Mesenchymal stem cell (in vitro differentiated cells and primary cell): ENCODE results near the gene GPX4.
A peak's percentile ranks its signal among the peaks of the same experiment; 100 is the strongest.

ENCODE experiments used
- DNase-seq: peaks from one replicate; pipeline ENCODE4 v3.0.0-alpha.2; 2013
- H2AFZ ChIP-seq: one replicate; pipeline ENCODE4 v1.6.1; 2013; ENCODE audit warnings: low read depth, mild to moderate bottlenecking, control low read depth, inconsistent platforms, low read length, moderate library complexity
- H2AK5ac ChIP-seq: 2 replicates; pipeline ENCODE4 v1.6.1; 2013; ENCODE audit warnings: low read length, moderate library complexity, mild to moderate bottlenecking, inconsistent platforms; ENCODE audit not compliant: severe bottlenecking
- H2BK120ac ChIP-seq: one replicate; pipeline ENCODE4 v1.6.1; 2013; ENCODE audit warnings: low read depth, mild to moderate bottlenecking, inconsistent platforms, low read length, moderate library complexity
- H2BK12ac ChIP-seq, 2 experiments: one replicate each; pipeline ENCODE4 v1.6.1; 2013; ENCODE audit warnings: inconsistent platforms in 2 of 2, low read length in 2 of 2, mild to moderate bottlenecking in 2 of 2, moderate library complexity in 2 of 2, control low read depth in 1 of 2
- H2BK15ac ChIP-seq: one replicate; pipeline ENCODE4 v1.6.1; 2013; ENCODE audit warnings: mild to moderate bottlenecking, low read depth, inconsistent platforms; ENCODE audit not compliant: poor library complexity, severe bottlenecking
- H2BK5ac ChIP-seq: 2 replicates; pipeline ENCODE4 v1.6.1; 2013; ENCODE audit warnings: low read depth, mild to moderate bottlenecking, low read length, control low read depth, inconsistent platforms; ENCODE audit not compliant: poor library complexity, severe bottlenecking
- H3K14ac ChIP-seq, 2 experiments: one replicate each; pipeline ENCODE4 v1.6.1; 2013; ENCODE audit warnings: inconsistent platforms in 2 of 2, low read length in 2 of 2, control low read depth in 1 of 2, mild to moderate bottlenecking in 1 of 2, moderate library complexity in 1 of 2
- H3K18ac ChIP-seq, 2 experiments: one replicate each; pipeline ENCODE4 v1.6.1; 2013; ENCODE audit warnings: inconsistent platforms in 2 of 2, low read length in 2 of 2, control low read depth in 1 of 2, low read depth in 1 of 2, mild to moderate bottlenecking in 1 of 2
- H3K23ac ChIP-seq, 2 experiments: one replicate each; pipeline ENCODE4 v1.6.1; 2013; ENCODE audit warnings: inconsistent platforms in 2 of 2, low read length in 2 of 2, mild to moderate bottlenecking in 2 of 2, moderate library complexity in 2 of 2, control low read depth in 1 of 2
- H3K27ac ChIP-seq: 2 replicates; pipeline ENCODE4 v1.5.1; 2013; ENCODE audit warnings: mild to moderate bottlenecking, moderate library complexity, low read length, control low read depth, inconsistent platforms; ENCODE audit not compliant: poor library complexity, severe bottlenecking
- H3K27me3 ChIP-seq, 2 experiments: 2 replicates each; pipeline versions ENCODE4 v1.6.1 to v1.7.0; 2013; ENCODE audit warnings: low read length in 2 of 2, mild to moderate bottlenecking in 2 of 2, moderate library complexity in 2 of 2, control low read depth in 1 of 2, inconsistent platforms in 1 of 2; ENCODE audit not compliant: control insufficient read depth in 1 of 2, insufficient read depth in 1 of 2
- H3K36me3 ChIP-seq, 2 experiments: 2 replicates each; pipeline versions ENCODE4 v1.6.1 to v1.7.0; 2013; ENCODE audit warnings: low read length in 2 of 2, control low read depth in 1 of 2, inconsistent platforms in 1 of 2, low read depth in 1 of 2, mild to moderate bottlenecking in 1 of 2; ENCODE audit not compliant: insufficient read depth in 2 of 2, control insufficient read depth in 1 of 2
- H3K4ac ChIP-seq, 2 experiments: one replicate each; pipeline ENCODE4 v1.6.1; 2013; ENCODE audit warnings: inconsistent platforms in 2 of 2, low read length in 2 of 2, mild to moderate bottlenecking in 2 of 2, moderate library complexity in 2 of 2, control low read depth in 1 of 2, low read depth in 1 of 2
- H3K4me1 ChIP-seq: 2 replicates; pipeline ENCODE4 v1.6.1; 2013; ENCODE audit warnings: low read depth, low read length, control low read depth; ENCODE audit not compliant: control insufficient read depth, insufficient read depth
- H3K4me2 ChIP-seq: 2 replicates; pipeline ENCODE4 v1.6.1; 2013; ENCODE audit warnings: low read length, mild to moderate bottlenecking, inconsistent platforms; ENCODE audit not compliant: poor library complexity, severe bottlenecking
- H3K4me3 ChIP-seq, 2 experiments: 2 replicates each; pipeline versions ENCODE4 v1.5.1 to v1.7.0; 2013; ENCODE audit warnings: low read length in 2 of 2, mild to moderate bottlenecking in 2 of 2, control low read depth in 1 of 2, low read depth in 1 of 2; ENCODE audit not compliant: insufficient read depth in 1 of 2
- H3K79me1 ChIP-seq: replicated peaks from 2 replicates; pipeline ENCODE4 v1.6.1; 2013; ENCODE audit warnings: mild to moderate bottlenecking, control low read depth, low read length, inconsistent platforms; ENCODE audit not compliant: poor library complexity, severe bottlenecking
- H3K9ac ChIP-seq: 2 replicates; pipeline ENCODE4 v1.7.0; 2013; ENCODE audit warnings: mild to moderate bottlenecking, low read length, moderate library complexity
- H3K9me3 ChIP-seq: 2 replicates; pipeline ENCODE4 v1.7.0; 2013; ENCODE audit warnings: mild to moderate bottlenecking, low read length; ENCODE audit not compliant: control insufficient read depth
- H4K8ac ChIP-seq: one replicate; pipeline ENCODE4 v1.6.1; 2013; ENCODE audit warnings: inconsistent platforms, mild to moderate bottlenecking, low read length, moderate library complexity
- H4K91ac ChIP-seq: one replicate; pipeline ENCODE4 v1.6.1; 2013; ENCODE audit warnings: mild to moderate bottlenecking, low read length, inconsistent platforms
- whole genome bisulfite sequencing: methylation state at CpG from one replicate; pipeline ENCODE4 v1.1.7; 2013; ENCODE audit warnings: mixed read lengths; 5-methylcytosine and 5-hydroxymethylcytosine counted together

GPX4 gene

DNA sequence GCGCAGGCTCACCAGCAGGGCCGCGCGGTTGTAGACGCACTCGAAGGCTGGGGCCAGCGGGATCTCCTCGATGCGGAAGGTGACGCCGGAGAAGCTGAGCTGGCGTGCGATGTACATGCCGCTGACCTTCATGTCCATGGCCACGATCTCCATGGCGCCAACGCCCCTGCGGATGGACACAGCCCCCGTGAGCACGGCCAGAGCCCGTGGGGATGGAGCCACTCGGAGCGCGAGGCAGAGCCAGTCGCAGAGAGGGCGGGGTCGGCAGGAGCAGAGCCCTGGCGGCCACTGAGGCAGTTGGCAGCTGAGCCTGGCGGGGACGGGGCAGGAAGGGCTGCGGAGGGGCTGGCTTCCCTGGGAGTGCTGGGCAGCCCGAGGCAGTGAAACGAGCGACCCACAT is 15.2 kb downstream of the GPX4 start:
- no peak overlapping the region for H3K27ac ChIP-seq
- H3K9me3 ChIP-seq, result no peaks in the 10 kb centered on the region
- no peak overlapping the region for H3K9ac ChIP-seq
- H2BK15ac ChIP-seq, result no peak overlapping the region
- no peak overlapping the region for H3K4me3 ChIP-seq
- H3K79me1 ChIP-seq, result peaks cover 44% of the 10 kb centered on the region
- no peak overlapping the region for H3K14ac ChIP-seq
- no peak overlapping the region for H2AK5ac ChIP-seq
- 96% methylated on average over 34 of the region's 34 CpGs for WGBS
- H3K4me1 ChIP-seq, result peaks cover 20% of the 10 kb centered on the region
- no peaks in the 10 kb centered on the region for H3K27me3 ChIP-seq
- H3K18ac ChIP-seq, result no peak overlapping the region
- H4K91ac ChIP-seq, result no peak overlapping the region
- H3K4ac ChIP-seq, result no peak overlapping the region
- H2BK120ac ChIP-seq, result no peak overlapping the region
- H3K23ac ChIP-seq, result no peak overlapping the region
- no peak overlapping the region for H4K8ac ChIP-seq
- no peak for DNase-seq
- no peak overlapping the region for H2AFZ ChIP-seq
- peaks cover 90 to 94% of the 10 kb centered on the region in 2 experiments for H3K36me3 ChIP-seq
- no peak overlapping the region for H2BK12ac ChIP-seq
- H2BK5ac ChIP-seq, result no peak overlapping the region
- H3K4me2 ChIP-seq, result no peak overlapping the region

DNA sequence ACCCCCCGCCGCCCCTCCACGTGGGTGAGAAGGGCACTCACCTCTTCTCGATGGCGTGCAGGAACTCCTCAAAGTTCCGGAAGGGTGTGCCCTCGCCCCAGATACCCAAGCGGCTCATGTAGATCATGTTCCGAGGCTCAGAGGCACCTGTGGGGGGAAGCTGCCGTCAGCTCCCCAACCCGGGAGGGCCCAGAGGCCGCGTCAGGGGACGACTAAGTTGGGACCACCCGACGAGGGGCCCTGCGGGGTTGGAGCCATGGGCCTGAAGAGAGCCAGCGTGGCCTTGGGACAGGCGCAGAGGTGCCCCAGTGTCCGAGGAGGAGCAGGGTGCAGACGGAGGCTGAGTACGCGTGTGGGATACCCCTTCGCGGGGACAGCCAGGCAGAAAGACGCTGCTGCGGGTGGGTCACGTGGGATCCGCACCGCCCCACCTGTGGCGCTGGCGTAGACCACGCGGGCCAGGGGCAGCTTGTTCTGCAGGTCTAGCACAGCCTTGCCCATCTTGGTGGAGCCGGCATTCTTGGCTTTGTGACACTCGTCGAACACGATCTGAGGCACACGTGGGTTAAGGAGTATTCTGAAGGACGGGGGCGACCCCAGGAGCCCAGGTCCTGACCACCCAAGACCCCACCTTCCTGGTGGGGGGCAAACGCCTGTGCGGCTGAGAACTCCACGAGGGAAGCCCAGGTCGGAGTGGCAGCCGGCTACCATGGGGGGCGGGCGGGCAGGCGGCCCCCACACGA is 15.9 kb downstream of the GPX4 start:
- no peak overlapping the region for H3K4me3 ChIP-seq
- H3K79me1 ChIP-seq, result peaks cover 50% of the 10 kb centered on the region
- H4K8ac ChIP-seq, result no peak overlapping the region
- no peak overlapping the region for H3K27ac ChIP-seq
- H3K36me3 ChIP-seq, result peaks cover 91 to 94% of the 10 kb centered on the region in 2 experiments
- H3K4me1 ChIP-seq, result peaks cover 21% of the 10 kb centered on the region
- H4K91ac ChIP-seq, result no peak overlapping the region
- no peak overlapping the region for H2BK15ac ChIP-seq
- H2BK5ac ChIP-seq, result no peak overlapping the region
- H2BK120ac ChIP-seq, result no peak overlapping the region
- H2AK5ac ChIP-seq, result no peak overlapping the region
- H2AFZ ChIP-seq, result no peak overlapping the region
- no peak overlapping the region for H3K14ac ChIP-seq
- no peak overlapping the region for H2BK12ac ChIP-seq
- no peak for DNase-seq
- WGBS, result 97% methylated on average over 48 of the region's 50 CpGs
- H3K27me3 ChIP-seq, result no peaks in the 10 kb centered on the region
- H3K9me3 ChIP-seq, result no peaks in the 10 kb centered on the region
- H3K9ac ChIP-seq, result no peak overlapping the region
- H3K23ac ChIP-seq, result no peak overlapping the region
- no peak overlapping the region for H3K18ac ChIP-seq
- no peak overlapping the region for H3K4me2 ChIP-seq
- H3K4ac ChIP-seq, result no peak overlapping the region

DNA sequence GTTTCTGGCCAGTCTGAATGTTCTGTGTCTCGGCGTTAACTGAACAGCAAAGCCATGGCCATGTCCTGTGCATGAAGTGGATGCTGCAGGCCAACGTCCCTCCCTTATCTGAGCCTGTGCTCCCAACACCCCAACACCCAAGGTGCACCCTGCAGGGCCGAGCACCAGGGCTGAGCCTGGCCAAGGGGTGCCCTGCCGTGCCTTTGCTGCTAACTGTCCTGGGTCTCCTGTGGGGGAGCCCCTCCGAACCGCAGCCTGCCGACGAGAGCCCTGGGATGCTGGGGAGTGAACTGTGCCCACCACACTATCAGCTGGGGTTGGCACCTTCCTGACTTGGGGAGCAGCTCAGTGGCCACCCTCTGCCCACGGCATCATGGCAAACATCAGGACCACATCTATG is 17.6 kb downstream of the GPX4 start:
- no peak overlapping the region for H3K14ac ChIP-seq
- no peak overlapping the region for H4K91ac ChIP-seq
- H2AFZ ChIP-seq, result no peak overlapping the region
- no peak overlapping the region for H2BK15ac ChIP-seq
- no peak overlapping the region for H3K27ac ChIP-seq
- H2BK120ac ChIP-seq, result no peak overlapping the region
- H3K9ac ChIP-seq, result no peak overlapping the region
- no peak overlapping the region for H3K18ac ChIP-seq
- no peak overlapping the region for H2AK5ac ChIP-seq
- WGBS, result 98% methylated on average over 9 of the region's 10 CpGs
- no peaks in the 10 kb centered on the region for H3K27me3 ChIP-seq
- H3K79me1 ChIP-seq, result peaks cover 52% of the 10 kb centered on the region
- H3K4ac ChIP-seq, result no peak overlapping the region
- no peak overlapping the region for H2BK12ac ChIP-seq
- peaks cover 32% of the 10 kb centered on the region for H3K4me1 ChIP-seq
- no peaks in the 10 kb centered on the region for H3K9me3 ChIP-seq
- no peak overlapping the region for H3K4me2 ChIP-seq
- peaks cover 95 to 98% of the 10 kb centered on the region in 2 experiments for H3K36me3 ChIP-seq
- H3K23ac ChIP-seq, result no peak overlapping the region
- H3K4me3 ChIP-seq, result no peak overlapping the region
- no peak overlapping the region for H2BK5ac ChIP-seq
- H4K8ac ChIP-seq, result no peak overlapping the region
- DNase-seq, result no peak

DNA sequence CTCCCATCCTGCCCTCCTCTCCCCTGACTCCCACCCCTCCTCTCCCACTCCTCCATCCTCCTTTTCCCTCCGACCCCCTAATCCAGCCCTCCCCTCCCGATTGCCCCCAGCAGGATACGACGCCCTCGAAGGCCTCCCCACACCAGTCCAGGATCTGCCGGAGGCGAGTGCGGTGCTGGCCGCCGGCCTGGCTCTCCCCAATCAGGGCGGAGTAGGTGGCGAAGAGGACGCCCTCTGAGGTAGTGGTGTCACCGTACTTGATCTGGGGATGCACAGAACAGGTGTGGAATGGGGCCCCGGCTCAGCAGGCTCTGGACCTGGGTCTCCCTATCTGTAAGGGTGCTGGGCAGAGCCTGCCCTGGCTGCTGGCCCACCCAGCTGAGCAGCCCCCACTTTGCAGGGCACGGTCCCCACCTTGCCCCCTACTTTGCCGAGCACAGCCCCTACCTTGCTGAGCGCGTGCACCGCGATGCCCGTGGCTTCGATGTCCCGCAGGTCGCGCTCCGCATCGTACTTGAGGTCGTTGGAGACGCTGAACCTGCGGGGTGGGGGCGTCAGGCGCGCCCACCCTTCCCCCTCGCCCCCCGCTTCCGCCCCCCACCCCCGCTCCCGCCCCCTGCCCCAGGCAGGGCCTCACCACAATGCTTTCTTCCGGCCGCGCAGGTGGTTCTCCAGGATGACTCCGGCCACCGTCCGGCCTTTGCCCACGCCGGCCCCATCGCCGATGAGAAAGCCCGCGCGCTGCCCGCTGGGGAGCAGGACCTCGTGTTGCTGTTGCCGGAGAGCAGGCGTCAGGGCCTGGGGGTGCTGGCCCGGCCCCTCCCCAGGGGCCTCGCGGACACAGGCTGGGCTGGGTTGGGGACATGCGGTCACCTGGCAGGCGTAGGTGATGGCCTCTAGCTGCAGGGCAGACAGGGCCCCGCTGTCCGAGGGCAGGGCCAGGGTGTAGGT is 18.5 kb downstream of the GPX4 start:
- no peak for DNase-seq
- H3K4me1 ChIP-seq, result peaks cover 38% of the 10 kb centered on the region
- no peak overlapping the region for H3K4ac ChIP-seq
- 97% methylated on average over 53 of the region's 63 CpGs for WGBS
- peak overlapping the region; percentile 14 for H4K91ac ChIP-seq
- peaks cover 51% of the 10 kb centered on the region for H3K79me1 ChIP-seq
- H3K14ac ChIP-seq, result no peak overlapping the region
- H3K23ac ChIP-seq, result no peak overlapping the region
- H3K4me3 ChIP-seq, result peak overlapping the region in 1 of 2 experiments; percentile 20
- peaks cover 95 to 98% of the 10 kb centered on the region in 2 experiments for H3K36me3 ChIP-seq
- H2BK5ac ChIP-seq, result no peak overlapping the region
- H3K27ac ChIP-seq, result no peak overlapping the region
- H2AK5ac ChIP-seq, result no peak overlapping the region
- no peaks in the 10 kb centered on the region for H3K27me3 ChIP-seq
- H2AFZ ChIP-seq, result no peak overlapping the region
- H3K9ac ChIP-seq, result no peak overlapping the region
- H2BK12ac ChIP-seq, result no peak overlapping the region
- no peak overlapping the region for H3K4me2 ChIP-seq
- no peaks in the 10 kb centered on the region for H3K9me3 ChIP-seq
- H2BK15ac ChIP-seq, result no peak overlapping the region
- peak overlapping the region; percentile 55 for H4K8ac ChIP-seq
- H2BK120ac ChIP-seq, result no peak overlapping the region
- H3K18ac ChIP-seq, result no peak overlapping the region
